GM21723 (cell line): ENCODE results near the gene GIMAP8.
"Not testable (repeated sequence)": the region's sequence is repeated elsewhere in the genome, so short reads cannot be mapped to it uniquely, and the experiment has no call there.

Experiments used
- ATAC-seq: cut with Tn5 transposase; IDR thresholded peaks from one replicate; pipeline ENCODE4 v1.9.1; 2021; ENCODE audit warnings: mild to moderate bottlenecking, moderate library complexity; ENCODE audit not compliant: unreplicated experiment

Gene GIMAP8

DNA sequence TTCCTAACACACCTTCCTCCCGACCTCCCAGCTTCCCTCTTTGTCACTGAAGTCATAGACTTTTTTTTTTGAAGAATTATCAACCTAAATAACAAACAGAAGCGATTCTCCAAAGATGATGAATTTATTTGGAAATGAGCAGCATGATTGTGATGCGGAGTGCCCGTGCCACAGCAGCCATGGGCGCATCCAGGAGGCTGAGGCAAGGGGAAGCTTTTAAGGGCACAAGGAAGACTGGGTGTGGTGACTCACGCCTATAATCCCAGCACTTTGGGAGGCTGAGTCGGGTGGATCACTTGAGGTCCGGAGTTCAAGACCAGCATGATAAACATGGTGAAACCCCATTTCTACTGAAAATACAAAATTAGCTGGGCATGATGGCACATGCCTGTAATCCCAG, 16.2 kb upstream of the GIMAP8 start:
- ATAC-seq: no peak

DNA sequence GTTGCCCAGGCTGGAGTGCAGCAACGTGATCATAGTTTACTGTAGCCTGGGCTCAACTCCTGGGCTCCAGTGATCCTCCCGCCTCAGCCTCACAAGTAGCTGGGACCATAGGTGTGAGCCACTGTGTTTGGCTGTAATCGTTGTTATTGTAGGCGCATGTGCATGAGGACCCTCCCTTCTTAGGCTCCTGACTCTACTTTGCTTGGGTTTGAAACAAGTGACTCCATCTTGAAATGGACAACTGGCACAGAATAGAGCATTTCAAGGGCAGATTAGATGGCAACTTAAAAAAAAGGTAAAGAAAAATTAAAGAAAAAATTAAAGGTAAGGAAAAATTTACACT, 15.4 kb upstream of the GIMAP8 start:
- peak; percentile 2 for ATAC-seq

DNA sequence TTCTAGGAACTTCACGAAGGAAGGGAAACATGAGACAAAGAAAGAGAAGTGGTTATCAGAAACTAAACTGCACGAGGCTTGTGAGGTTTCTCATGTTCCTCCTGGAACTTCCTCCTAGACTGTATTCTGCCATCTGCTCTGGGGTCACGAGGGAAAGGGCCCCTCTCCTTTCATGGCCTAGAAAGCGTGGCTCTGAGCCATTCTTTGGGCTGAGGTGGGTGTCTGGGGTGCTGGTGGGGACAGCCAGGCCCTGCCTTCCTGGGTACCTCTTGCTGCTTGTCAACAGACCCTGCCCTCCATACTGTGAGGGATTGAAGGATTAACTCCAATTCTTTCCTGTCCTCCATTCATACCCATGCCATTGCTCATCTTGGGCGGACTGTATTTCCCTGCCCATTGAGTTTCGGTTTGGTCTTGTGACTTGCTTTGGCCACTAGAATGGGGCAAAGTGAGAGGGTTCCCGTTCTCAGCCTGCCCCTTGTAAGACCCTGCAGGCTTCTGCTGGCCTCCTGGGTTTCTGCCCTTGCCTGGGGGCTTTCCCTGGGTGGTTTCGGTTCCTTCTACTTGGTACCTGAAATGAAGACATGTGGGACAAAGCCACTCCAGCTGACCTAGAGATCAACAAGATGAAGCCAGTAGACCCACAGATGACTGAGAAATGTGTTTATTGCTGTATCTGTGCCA, 14.9 kb upstream of the GIMAP8 start:
- peak; percentile 89 for ATAC-seq

DNA sequence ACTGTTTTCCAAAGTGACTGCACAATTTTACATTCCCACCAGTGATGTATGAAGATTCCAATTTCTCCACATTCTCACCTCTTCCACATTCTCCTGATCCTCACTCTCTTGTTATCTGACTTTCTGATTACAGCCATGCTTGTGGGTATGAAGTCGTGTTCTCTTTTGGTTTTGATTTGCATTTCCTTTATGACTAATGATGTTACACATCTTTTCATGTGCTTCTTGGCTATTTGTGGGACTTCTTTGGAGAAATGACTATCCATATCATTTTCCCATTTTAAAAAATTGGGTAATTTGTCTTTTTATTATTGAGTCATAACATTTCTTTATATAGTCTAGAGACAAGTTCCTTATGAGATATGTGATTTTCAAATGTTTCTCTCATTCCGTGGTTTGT, 10.5 kb upstream of the GIMAP8 start:
- no peak for ATAC-seq

DNA sequence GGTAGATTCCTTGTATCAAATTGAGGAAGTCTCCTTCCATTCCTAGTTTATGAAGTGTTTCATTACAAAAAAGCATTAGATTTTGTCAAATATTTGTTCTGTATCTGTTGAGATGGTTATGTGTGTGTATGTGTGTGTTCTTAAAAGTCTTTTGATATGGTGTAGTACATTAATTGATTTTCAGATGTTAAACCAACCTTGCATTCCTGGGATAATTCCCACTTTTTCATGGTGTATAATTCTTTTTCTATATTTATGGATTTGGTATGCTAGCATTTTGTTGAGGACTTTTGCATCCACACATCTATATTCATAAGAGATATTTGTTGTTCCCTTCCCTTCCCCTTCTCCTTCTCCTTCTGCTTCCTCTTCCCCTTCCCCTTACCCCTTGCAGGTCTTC, 8.9 kb upstream of the GIMAP8 start:
- ATAC-seq: no peak

DNA sequence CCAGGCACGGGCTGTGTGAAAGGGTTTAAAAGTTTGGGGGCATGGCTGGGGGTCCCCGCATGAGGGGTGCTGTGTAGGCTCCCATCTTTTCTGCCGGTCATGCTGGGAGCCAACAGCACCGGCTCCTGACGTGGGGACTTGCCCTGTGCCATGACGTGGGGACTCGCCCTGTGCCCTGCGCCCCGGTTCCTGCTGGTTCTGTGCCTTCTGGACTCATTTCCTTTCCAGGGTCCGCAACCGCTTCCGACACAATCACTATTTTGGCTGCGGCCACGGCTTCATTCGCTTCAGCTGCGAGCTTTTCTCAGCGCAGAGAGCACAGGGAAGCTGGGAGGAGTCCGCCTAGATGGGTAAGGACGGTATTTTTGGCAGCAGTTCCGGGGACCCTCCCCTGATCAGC, 7.6 kb upstream of the GIMAP8 start:
- no peak for ATAC-seq

DNA sequence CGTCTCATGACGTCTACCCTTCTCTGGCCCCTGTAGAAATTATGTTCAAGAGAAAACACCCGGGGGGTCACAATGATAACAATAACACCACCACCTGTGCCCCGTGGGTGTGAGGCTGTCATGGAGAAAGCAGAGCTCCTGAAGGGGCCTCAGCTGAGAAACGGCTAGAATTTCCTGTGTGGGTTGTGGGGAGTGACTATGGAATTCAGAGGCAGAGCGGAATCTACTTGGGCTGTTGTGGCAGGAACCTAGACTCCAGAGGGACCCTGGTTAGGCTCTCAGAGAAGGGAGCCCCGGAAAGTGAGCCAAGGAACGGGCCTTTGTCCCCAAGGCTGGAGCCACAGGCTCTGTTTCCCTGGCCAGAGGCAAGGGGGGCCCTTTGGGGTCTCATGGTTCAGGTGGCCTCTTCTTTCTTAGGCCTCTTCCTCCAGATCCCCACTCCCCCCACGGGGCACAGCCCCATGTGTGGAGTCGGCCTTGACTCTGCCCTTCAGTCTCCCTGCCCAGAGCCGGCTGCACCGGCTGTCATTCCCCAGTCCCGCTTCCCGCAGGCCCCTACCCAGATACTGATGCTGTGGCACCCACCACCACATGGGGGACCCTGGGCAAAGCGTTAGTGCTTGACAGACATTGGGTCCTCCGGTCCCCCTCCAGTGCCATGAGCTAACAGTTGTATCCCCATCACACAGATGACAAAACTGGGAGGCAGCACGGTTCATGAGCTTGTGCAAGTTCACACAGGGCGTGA, 6.5 kb upstream of the GIMAP8 start:
- no peak for ATAC-seq

DNA sequence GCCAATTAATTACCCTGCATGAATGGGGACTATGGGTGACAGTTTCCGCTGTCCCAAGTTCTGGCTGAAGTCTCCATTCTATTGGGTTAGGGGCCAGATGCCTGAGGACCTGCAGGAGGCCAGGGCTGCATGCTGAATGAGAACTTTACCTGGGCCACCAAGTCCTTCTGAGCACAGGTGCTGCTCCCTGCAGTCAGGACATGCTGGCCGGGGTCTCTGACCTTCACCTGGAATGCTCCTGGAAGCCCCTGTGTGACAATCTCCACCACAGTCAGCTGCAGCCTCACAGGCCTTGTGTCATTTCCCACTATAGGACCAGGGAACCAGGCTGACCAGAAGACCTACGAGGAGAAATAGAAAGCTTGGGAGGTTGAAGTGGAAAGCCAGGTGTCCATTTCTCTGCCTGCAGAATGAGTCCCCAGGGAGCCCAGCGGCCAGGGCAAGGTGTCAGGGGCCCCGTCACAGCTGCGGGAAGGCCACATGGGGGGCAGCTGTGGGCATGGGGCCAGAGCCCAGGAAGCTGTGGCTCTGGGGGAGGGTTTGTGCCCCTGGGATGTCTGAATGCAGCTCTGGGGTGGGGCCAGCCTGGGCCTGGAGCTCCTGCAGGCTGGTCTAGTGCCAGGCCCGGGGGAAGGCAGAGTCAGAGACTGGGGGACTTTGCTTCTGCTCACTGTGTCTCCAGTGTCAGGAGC, 5.6 kb upstream of the GIMAP8 start:
- ATAC-seq: no peak

DNA sequence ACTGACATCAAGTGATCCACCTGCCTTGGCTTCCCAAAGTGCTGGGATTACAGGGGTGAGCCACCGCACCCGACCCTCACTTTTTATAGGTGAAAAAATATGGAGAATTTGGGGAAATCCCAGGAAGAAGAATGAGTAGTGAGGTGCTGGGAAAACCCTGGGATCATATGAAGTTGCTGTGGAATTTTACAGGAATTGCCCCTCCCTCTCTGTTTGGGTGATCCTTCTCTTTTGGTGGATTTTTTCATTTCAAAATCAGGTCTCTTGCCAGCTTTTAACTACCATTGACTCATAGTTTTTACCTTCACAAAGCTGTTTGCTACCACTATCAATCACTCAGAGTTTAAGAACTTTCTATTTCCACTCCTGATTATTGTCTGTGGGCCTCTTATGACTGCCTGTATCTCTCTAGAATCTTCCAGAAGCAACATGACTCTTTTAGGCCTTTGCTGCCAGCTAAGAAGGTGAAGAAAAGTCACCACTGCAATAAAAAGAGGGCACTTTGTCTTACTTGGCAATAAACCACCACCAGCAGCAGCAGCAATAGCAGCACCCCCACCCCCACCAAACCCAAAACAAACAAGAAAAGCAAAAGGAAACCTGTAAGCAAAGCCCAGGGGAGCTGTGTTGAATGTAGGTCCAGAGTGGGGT, 4.0 kb upstream of the GIMAP8 start:
- no peak for ATAC-seq

DNA sequence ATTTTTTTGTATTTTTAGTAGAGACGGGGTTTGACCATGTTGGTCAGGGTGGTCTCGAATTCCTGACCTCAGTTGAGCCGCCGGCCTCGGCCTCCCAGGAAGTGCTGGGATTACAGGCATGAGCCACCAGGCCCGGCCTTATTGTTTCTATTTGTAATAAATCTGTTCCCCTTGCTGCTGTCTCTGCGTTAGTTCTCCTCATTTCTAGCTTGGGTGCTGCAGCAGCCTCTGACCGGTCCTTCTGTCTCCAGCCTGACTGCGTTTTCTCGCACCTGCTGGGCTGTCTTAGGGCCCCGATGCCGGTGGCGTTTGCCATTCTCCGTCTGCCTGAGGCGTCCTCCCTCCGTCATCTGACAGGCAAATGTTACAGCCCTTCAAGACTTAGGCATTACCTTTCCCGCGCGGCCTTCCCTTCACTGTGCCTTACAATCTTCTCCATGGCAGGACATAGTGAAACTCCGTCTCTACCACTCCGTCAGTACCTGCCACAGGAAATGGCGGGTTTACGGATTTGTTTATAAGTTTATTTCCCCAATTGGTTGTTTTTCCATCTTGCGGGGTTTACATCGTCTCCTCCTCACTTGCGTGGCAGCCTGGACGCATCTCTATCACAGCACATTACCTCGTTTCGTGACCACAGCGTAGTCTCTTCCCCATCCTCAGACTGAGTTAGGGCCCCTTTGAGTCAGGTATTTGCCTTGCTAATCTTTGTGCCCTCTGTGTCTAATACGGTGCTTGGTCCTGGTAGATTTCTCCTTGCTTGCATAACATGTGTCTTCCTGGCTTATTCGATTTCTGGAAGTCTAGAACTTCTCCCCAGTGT, 2.3 kb upstream of the GIMAP8 start:
- ATAC-seq: peak; percentile 9

DNA sequence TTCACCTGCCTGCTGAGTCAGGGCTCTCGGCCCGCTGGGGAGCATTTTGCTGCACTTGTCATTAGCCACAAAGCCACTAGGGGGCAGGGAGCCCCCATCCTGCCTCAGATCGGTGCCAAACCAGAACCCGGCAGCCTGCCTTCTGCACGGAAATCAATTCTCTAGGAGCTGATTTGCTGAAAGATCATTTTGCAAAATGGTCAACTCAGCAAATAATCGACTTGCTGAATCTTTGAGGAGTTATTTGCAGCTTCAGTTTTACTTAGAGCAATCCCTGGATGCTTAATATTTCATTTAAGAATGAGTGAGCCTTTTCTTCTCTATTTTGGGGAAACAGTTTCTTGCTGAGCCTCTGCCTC, 1.7 kb upstream of the GIMAP8 start:
- ATAC-seq: peak; percentile 55

DNA sequence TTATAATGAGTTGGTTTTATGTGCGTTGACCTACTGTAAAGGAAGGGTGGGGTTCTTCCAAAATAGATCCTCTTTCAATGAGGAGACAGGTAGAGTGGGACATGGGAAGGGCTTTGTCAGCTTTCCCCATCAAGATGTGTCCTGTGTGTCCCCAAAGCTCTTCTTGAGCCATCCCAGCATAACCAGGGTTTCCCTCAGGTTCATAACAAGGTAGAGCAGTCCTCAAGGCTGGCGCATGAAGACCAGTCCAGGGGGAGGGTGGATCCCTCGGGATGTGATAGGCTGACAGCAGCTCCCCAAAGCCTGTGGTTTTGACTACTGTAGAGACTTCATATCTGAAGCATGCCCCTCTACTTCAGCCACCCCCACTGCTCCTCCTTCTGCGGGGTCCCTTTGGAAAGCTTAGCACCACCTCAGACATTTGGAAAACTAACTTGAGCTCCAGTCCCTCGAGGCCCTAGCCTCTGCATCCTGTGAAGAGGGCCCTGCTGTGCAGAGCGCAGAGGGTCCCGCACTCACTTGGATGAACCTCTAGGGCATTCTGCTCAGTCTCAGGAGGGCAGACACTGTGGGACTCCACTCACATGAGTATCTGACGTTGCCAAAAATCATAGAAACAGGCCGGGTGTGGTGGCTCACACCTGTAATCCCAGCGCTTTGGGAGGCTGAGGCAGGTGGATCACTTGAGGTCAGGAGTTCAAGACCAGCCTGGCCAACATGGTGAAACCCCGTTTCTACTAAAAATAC, 1.1 kb upstream of the GIMAP8 start:
- no peak for ATAC-seq

DNA sequence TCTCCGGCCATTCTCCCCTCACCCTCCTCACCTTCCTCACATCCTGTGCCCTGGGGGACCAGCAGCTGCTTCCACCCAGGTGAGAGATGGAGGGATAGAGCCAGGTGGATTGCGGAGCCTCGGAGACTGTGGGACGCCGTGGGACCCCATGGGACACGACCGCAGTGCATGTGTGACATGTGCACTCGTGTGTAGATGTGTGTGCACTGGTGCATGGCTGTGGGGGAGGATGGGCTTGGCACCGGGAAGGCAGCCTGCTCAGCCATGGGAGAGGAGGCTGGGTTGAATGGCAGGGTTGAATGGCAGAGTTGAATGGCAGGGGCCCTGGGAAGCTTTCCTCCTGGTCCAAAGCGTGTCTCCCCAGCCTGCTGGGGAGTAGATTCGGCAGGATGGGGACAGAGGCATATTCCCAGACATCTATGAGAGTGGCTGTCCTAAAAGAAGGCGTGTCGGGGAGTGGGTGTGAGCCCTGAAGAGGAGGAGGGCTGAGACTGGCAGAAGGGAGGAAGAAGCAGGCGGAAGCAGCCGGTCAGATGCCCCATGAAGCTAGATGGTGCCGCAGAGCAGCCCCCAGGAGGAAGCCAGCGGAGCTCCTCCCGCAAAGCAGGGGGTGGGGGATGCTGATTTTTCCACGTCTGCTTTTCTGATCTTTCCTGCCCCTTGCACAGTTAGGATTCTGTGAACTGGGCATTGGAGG, 815 bp downstream of the GIMAP8 start:
- peak; percentile 48 for ATAC-seq

DNA sequence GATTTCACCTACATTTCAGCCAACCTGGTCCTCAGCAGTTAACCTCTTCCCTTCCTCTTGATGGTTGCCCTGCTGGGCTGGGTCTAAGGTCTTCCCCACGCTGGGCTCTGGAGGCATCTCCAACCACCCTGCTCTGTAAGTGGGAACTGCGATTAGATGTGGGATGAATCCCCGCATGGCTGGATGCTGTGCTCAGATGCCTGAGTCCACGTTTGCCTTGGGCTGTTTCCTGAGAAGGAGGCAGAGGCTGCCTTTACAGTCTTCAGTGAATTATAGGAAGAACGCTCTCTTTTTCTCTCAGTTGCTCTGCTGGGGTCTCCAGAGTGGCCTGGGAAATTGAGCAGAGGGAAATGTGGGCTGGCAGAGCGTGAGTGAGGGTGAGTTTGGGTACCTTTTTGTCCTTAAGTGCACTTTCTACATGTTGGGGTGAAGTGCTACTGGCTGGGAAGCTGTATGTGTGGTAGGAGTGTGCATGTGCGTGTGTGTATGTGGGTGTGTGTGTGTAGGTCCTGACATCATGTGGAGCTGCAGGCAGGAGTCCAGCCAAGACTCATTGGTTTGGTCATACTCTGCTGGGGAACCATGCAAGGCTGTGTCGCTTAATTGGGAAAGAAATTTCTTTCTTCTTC, 1.5 kb downstream of the GIMAP8 start:
- ATAC-seq: no peak

DNA sequence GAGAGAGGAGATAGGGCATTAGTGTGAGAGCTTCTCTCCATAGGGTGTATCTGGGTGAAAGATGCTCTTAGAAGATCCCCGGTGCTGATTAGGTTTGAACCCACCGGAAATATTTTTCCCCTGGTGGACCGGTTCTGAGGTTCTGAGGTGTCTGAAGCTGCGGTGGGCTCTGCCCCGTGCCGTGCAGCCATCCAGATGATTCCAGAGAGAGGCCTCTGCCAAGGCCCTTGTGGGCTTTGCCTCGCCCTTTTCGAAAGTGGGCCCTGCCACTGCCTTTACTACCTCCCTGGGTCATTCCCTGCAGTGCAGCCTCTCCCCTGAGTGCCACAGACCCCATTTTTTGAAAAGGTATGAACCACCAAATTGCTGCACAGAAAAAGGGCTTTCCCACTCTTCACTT, 2.8 kb downstream of the GIMAP8 start:
- no peak for ATAC-seq

DNA sequence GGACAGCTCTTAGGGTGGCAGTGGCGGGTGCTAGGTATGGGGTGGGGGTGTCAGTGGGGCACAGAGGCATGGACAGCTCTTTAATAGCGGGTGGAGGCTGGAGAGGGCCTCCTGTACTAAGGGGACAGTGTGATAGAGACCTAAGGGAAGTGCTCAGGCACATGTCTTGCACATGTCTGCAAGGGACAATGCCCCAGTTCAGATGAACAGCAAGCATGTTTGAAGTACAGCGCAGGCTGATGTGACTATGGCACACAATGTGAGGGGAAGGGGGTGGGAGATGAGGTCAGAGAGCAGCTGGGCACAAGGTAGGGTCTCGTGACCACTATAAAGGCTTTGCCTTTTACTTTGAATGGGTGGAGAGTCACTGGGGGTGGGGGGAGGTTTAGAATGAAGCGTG, 3.5 kb downstream of the GIMAP8 start:
- no peak for ATAC-seq

DNA sequence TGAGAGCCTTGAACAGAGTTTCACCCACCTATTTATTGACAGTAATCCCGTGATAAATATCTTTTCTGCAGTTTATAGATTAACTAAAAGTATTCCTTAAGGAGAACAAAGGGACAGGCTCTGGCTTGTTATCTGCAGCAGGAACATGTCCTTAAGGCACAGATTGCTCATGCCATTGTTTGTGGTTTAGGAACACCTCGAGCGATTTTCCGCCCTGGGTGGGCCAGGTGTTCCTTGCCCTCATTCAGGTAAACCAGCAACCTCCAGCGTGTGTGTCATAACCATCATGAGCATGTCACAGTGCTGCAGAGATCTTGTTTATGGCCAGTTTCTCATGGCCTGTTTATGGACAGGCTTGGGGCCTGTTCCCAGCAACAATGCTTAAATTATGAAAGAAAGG, 6.6 kb downstream of the GIMAP8 start:
- not testable (repeated sequence) for ATAC-seq

DNA sequence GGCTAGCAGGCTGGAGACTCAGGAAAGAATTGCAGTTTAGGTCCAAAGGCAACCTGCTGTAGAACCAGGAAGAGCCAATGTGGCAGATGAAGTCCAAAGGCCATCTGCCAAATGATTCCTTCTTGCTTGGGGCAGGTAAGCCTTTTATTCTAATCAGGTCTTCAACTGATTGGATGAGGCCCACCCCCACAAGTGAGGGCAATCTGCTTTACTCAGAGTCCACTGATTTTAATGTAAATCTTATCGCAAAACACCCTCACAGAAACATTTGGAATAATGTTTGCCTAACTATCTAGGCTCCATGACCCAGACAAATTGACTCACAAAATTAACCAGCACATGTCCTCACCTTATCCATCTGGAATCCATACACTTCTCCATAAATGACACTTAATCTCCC, 7.8 kb downstream of the GIMAP8 start:
- ATAC-seq: no peak

DNA sequence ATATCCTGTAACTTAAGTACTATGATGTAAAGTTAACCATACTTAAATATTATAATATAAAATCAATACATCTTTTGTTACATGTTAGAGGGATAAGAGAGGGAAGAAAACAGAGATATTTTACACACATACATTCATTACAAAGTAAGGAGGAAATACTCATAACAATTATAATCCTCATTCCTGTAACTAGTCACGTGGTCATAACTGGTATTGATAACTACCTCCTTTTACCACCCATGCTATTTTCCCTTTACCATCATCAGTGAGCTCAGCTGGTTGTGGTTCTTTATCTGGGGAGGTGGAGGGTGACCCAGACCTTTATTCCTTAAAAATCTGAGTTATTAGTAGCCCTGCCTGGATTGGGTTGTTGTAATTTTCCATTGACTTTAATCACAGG, 8.3 kb downstream of the GIMAP8 start:
- ATAC-seq: no peak
